CD4-positive, alpha-beta T cell (primary cell): ENCODE measurements around the gene TGM3. TPM values are rescaled to one million over a fixed set of nuclear protein-coding genes. Genes with fewer than 3 reads are reported as not detected.
A peak's percentile ranks its signal among the peaks of the same experiment; 100 is the strongest.

Experiments used
- ATAC-seq: fragments of 200-7000 bp; cut with Tn5 transposase; one replicate; pipeline ENCODE4 v1.10.0; 2022; ENCODE audit warnings: mild to moderate bottlenecking; ENCODE audit not compliant: poor library complexity
- CTCF ChIA-PET: fragments of 350-600 bp; sonication (Branson Sonifier 250); formaldehyde crosslinking; loops from one replicate; lab custom pipeline; 2021; ENCODE audit warnings: antibody characterized with exemption, inconsistent platforms; lab: Charles Lee
- POLR2A ChIA-PET: fragments of 350-600 bp; sonication (Branson Sonifier 250); formaldehyde crosslinking; loops from one replicate; lab custom pipeline; 2021; ENCODE audit warnings: antibody characterized with exemption, inconsistent platforms; lab: Charles Lee
- DNase-seq, 14 experiments: peaks; one replicate each; pipeline ENCODE4 v3.0.0-alpha.2; 2013 to 2020; ENCODE audit warnings: mixed read lengths in 2 of 14
- H3K27ac ChIP-seq, 2 donors: one replicate each; pipeline versions ENCODE4 v1.5.1 to v1.7.0; 2013; ENCODE audit warnings: low read length in 2 of 2, low read depth in 1 of 2, mild to moderate bottlenecking in 1 of 2
- H3K27me3 ChIP-seq, 2 experiments: 1 replicate in 1 of 2; 2 replicates in 1 of 2; pipeline versions ENCODE4 v1.6.1 to v1.7.0; 2013; ENCODE audit warnings: low read length in 2 of 2, control low read depth in 1 of 2, mild to moderate bottlenecking in 1 of 2, moderate library complexity in 1 of 2; ENCODE audit not compliant: insufficient read depth in 2 of 2, control insufficient read depth in 1 of 2
- H3K36me3 ChIP-seq: one replicate; pipeline ENCODE4 v1.6.1; 2013; ENCODE audit warnings: low read length, control low read depth; ENCODE audit not compliant: insufficient read depth
- H3K4me1 ChIP-seq: one replicate; pipeline ENCODE4 v1.6.1; 2013; ENCODE audit warnings: low read length, control low read depth; ENCODE audit not compliant: insufficient read depth
- H3K4me3 ChIP-seq: one replicate; pipeline ENCODE4 v1.5.1; 2013; ENCODE audit warnings: mild to moderate bottlenecking, low read length, moderate library complexity
- H3K9me3 ChIP-seq, 2 experiments: 1 replicate in 1 of 2; 2 replicates in 1 of 2; pipeline versions ENCODE4 v1.6.1 to v1.7.0; 2013; ENCODE audit warnings: low read length in 2 of 2, mild to moderate bottlenecking in 2 of 2, control low read depth in 1 of 2, moderate library complexity in 1 of 2; ENCODE audit not compliant: control insufficient read depth in 1 of 2, insufficient read depth in 1 of 2
- H3K27ac Mint-ChIP-seq: one replicate; pipeline ENCODE4 v1.8.0; 2020; ENCODE audit warnings: mixed read lengths
- H3K27me3 Mint-ChIP-seq: one replicate; pipeline ENCODE4 v1.8.0; 2021; ENCODE audit warnings: mixed read lengths
- H3K36me3 Mint-ChIP-seq: one replicate; pipeline ENCODE4 v1.8.0; 2021; ENCODE audit warnings: low read depth, mixed read lengths
- H3K4me1 Mint-ChIP-seq: one replicate; pipeline ENCODE4 v1.8.0; 2021; ENCODE audit warnings: low read depth, mixed read lengths
- H3K4me3 Mint-ChIP-seq: one replicate; pipeline ENCODE4 v1.8.0; 2020; ENCODE audit warnings: mild to moderate bottlenecking, mixed read lengths
- H3K9me3 Mint-ChIP-seq: one replicate; pipeline ENCODE4 v1.8.0; 2020; ENCODE audit warnings: mixed read lengths
- intact Hi-C, 2 experiments: fragments of 100-400 bp; cut with DNase I in 1 of 2; cut with micrococcal nuclease in 1 of 2; formaldehyde crosslinking; loops; one replicate each; pipeline versions ENCODE4 v1.15.1 to v1.9.0; 2023 to 2025; cut with DNase I, micrococcal nuclease
- total RNA-seq, 174 experiments: library from RNA in 2 of 174; stranded (reverse) in 2 of 174; gene quantifications; one replicate each; pipeline ENCODE4 v1.2.3 and lab custom pipeline; 2021 to 2026
- TF ChIP-seq, protein P1 (sequence below): fragments of 200-600 bp; IDR thresholded peaks from one replicate; pipeline ENCODE4 v1.8.0; 2022; ENCODE audit warnings: antibody characterized with exemption, mild to moderate bottlenecking

TGM3 gene
- total RNA-seq, 2 experiments from 2014 or later = not detected

DNA sequence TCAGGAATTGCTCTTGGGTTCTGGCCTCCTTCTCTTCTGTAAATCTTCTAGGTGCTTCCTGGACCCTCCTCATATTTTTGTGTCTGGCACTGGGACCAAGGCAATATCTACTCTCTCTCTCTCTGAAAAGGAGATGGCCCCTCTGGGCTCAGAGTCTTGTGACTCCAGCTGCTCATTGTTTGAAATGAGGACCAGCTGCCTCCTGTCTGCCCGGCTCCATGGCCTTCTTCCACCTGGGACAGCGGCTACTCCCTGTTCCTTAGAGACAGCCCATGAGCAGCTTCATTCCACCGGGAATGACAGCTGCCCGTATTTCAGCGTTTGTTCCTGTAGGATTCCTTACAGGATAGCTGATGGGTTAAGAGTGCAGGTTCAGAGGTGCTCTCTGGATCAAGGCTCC lies 2.9 kb downstream of the TGM3 start:
- Mint-ChIP-seq H3K4me1 (no peaks in the 10 kb centered on the region), H3K27me3 (peaks cover 25% of the 10 kb centered on the region), H3K27ac (no peak overlapping the region), H3K4me3 (no peak overlapping the region), H3K9me3 (no peaks in the 10 kb centered on the region), H3K36me3 (no peaks in the 10 kb centered on the region)
- ATAC-seq (no peak), DNase-seq (no peak)
- no peaks in the 10 kb centered on the region for H3K9me3 ChIP-seq
- no peaks in the 10 kb centered on the region for H3K4me1 ChIP-seq
- peaks cover 0 to 4% of the 10 kb centered on the region in 2 experiments for H3K27me3 ChIP-seq
- H3K36me3 ChIP-seq = no peaks in the 10 kb centered on the region
- no peak overlapping the region for H3K4me3 ChIP-seq
- intact Hi-C loops = no loop called here
- ChIA-PET POLR2A (no interaction called here), CTCF (no interaction called here)
- TF ChIP-seq, protein P1, sequence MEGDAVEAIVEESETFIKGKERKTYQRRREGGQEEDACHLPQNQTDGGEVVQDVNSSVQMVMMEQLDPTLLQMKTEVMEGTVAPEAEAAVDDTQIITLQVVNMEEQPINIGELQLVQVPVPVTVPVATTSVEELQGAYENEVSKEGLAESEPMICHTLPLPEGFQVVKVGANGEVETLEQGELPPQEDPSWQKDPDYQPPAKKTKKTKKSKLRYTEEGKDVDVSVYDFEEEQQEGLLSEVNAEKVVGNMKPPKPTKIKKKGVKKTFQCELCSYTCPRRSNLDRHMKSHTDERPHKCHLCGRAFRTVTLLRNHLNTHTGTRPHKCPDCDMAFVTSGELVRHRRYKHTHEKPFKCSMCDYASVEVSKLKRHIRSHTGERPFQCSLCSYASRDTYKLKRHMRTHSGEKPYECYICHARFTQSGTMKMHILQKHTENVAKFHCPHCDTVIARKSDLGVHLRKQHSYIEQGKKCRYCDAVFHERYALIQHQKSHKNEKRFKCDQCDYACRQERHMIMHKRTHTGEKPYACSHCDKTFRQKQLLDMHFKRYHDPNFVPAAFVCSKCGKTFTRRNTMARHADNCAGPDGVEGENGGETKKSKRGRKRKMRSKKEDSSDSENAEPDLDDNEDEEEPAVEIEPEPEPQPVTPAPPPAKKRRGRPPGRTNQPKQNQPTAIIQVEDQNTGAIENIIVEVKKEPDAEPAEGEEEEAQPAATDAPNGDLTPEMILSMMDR = no peak
- no peak overlapping the region for H3K27ac ChIP-seq

DNA sequence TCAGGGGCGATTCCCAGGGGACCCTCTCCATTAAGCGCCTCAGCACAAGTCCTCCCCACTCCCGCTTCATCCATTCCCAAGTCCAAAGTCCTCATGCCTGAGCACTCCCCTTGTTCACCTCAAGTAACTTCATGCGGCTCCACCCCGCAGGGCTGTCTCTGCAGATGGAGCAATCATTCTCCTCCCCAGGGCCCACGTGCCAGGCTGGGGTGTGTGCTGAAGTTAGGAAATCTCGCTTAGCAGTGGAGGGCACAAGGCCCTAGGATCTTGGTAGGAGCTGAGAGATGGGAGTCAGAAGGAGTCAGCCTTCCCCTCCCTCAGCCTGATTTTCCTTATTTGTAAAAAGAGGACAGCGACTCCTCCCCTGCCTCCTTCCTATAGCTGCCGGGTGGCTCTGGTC lies 3.5 kb downstream of the TGM3 start:
- POLR2A ChIA-PET = no interaction called here
- Mint-ChIP-seq H3K27me3 (peaks cover 25% of the 10 kb centered on the region), H3K9me3 (no peaks in the 10 kb centered on the region), H3K4me3 (no peak overlapping the region), H3K4me1 (no peaks in the 10 kb centered on the region), H3K36me3 (no peaks in the 10 kb centered on the region), H3K27ac (no peak overlapping the region)
- CTCF ChIA-PET = no interaction called here
- Histone ChIP-seq H3K27me3 (peaks cover 0 to 4% of the 10 kb centered on the region in 2 experiments), H3K9me3 (no peaks in the 10 kb centered on the region), H3K36me3 (no peaks in the 10 kb centered on the region), H3K4me3 (no peak overlapping the region), H3K4me1 (no peaks in the 10 kb centered on the region), H3K27ac (no peak overlapping the region)
- TF ChIP-seq, protein P1 = no peak
- intact Hi-C loops = no loop called here
- ATAC-seq = no peak
- peak in 2 of 14 experiments; percentile 45 to 53 for DNase-seq

DNA sequence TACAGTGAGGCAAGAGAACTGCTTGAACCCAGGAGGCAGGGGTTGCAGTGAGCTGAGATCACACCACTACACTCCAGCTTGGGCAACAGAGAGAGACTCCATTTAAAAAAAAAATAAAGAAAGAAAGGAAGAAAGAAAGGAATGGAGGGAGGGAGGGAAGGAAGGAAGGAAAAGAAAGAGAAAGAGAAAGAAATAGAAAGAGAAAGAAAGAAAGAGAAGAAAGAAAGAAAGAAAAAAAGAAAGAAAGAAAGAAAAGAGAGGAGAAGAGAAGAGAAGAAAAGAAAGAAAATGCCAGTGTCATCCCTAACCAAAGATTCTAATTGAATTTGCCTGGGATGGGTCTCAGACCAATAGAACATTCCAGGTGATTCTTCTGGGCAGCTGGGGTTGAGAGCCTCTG lies 4.2 kb downstream of the TGM3 start:
- H3K4me3 ChIP-seq = no peak overlapping the region
- TF ChIP-seq, protein P1 = no peak
- H3K27me3 ChIP-seq = peaks cover 0 to 4% of the 10 kb centered on the region in 2 experiments
- ATAC-seq = no peak
- no peaks in the 10 kb centered on the region for H3K36me3 ChIP-seq
- peaks cover 22% of the 10 kb centered on the region for H3K27me3 Mint-ChIP-seq
- ChIA-PET POLR2A (no interaction called here), CTCF (no interaction called here)
- H3K4me1 ChIP-seq = no peaks in the 10 kb centered on the region
- H3K27ac Mint-ChIP-seq = no peak overlapping the region
- no peak overlapping the region for H3K4me3 Mint-ChIP-seq
- H3K4me1 Mint-ChIP-seq = no peaks in the 10 kb centered on the region
- intact Hi-C loops = no loop called here
- H3K9me3 ChIP-seq = no peaks in the 10 kb centered on the region
- DNase-seq = no peak
- no peaks in the 10 kb centered on the region for H3K36me3 Mint-ChIP-seq
- no peaks in the 10 kb centered on the region for H3K9me3 Mint-ChIP-seq
- H3K27ac ChIP-seq = no peak overlapping the region
